Stimulated activated naive CD8-positive, alpha-beta T cell treated with anti-CD3 and anti-CD28 coated beads, Interleukin-15, amount 100 ng/mL, for 72 hours (primary cell): ENCODE results near the gene VASP.

Source experiments
- ATAC-seq: fragments of 150-1000 bp; cut with Tn5 transposase; 2 replicates; pipeline ENCODE4 v1.10.0; 2021; ENCODE audit warnings: mild to moderate bottlenecking, moderate library complexity
- DNase-seq, 2 donors: peaks; one replicate each; pipeline ENCODE4 v3.0.0; 2021 to 2022
- H3K27ac Mint-ChIP-seq, 2 donors: one replicate each; pipeline ENCODE4 v1.8.0; 2022; ENCODE audit warnings: mild to moderate bottlenecking in 2 of 2, mixed read lengths in 2 of 2, moderate library complexity in 2 of 2
- H3K27me3 Mint-ChIP-seq: one replicate; pipeline ENCODE4 v1.8.0; 2022; ENCODE audit warnings: mixed read lengths
- H3K4me1 Mint-ChIP-seq: one replicate; pipeline ENCODE4 v1.8.0; 2022; ENCODE audit warnings: mild to moderate bottlenecking, mixed read lengths
- H3K4me3 Mint-ChIP-seq, 2 donors: one replicate each; pipeline ENCODE4 v1.8.0; 2022; ENCODE audit warnings: mild to moderate bottlenecking in 2 of 2, mixed read lengths in 2 of 2, moderate library complexity in 1 of 2
- H3K9me3 Mint-ChIP-seq, 2 donors: one replicate each; pipeline ENCODE4 v1.8.0; 2022; ENCODE audit warnings: mixed read lengths in 2 of 2

Gene VASP

DNA sequence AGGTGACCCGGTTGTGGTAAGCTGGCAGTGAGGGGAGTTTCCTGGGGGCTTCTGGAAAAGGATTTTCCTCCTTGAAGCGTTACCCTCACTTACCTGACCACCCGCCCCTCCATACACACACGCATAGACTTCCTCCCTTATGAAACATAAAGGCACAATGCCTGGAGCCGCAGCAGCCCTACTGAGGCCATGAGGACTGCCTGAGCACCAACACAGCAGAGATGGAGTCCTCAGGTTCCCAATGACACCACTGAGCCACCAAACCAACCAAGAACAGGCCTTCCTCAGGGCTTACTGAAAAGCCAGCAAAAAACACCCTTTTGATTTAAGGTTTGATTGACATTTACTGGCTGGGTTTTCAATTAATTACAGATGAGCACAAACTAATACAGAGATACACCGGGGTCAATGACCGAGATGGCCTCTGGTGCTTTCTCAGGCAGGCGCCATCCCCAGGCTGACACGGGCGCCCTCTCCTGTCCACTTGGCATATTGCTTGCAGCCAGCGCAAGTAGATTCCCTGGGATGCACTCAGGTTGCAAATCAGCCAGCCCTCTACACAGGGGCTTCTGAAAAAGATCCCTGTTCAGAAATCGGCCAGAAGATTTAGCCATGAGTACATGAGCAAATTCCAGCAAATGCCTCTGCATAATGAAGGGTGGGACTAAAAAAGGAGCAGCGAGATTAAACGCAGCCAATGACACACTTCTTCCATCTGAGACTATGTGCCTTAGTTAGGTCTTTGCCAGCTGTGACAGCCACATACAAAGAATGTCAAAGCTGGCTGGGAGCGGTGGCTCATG lies 62.5 kb downstream of the VASP start:
- Mint-ChIP-seq H3K27ac (peak overlapping the region in 1 of 2 donors; percentile 24), H3K9me3 (no peaks in the 10 kb centered on the region), H3K4me1 (peaks cover 18% of the 10 kb centered on the region), H3K4me3 (no peak overlapping the region), H3K27me3 (no peaks in the 10 kb centered on the region)
- peak; percentile 64 to 67 for DNase-seq
- peak; percentile 82 for ATAC-seq

DNA sequence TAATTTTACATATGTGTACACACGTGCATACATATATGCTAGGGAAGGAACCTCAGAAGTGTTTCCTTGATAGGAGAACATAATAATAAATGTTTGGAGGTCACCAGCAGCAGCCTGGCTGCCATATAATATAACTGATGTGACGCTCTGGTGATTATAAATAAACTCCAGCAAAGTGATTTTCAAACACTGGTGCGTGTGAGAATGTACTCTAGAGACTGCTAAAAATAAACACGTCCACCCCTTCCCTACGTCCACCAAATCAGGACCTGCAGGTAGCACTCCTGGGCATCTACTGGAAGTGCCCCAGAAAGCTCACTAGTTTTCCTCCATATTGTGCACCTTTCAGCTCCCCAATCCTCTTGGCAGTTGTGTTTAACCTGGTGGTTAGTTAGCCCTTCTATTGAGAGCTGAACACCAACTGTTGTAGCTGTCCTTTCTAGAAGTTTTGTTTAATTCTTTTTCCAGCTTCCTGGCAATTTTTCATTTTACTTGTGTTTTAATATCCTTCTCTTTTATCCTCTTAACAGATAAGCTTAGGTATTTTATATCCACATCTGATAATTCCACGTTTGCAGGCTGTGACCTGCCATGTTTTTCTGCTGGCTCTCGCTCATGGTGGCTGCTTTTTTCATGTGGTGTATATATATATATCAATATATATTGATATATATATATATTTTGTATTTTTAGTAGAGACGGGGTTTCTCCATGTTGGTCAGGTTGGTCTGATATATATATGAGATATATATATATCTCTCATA lies 64.4 kb downstream of the VASP start:
- Mint-ChIP-seq H3K4me3 (no peak overlapping the region), H3K27me3 (no peaks in the 10 kb centered on the region), H3K9me3 (no peaks in the 10 kb centered on the region), H3K4me1 (peaks cover 21% of the 10 kb centered on the region), H3K27ac (no peak overlapping the region)
- DNase-seq: no peak
- ATAC-seq: no peak

GRCh38 chr19:45574526-45574925 lies 67.2 kb downstream of the VASP start:
- Mint-ChIP-seq H3K4me3 (no peak overlapping the region), H3K9me3 (no peaks in the 10 kb centered on the region), H3K4me1 (peaks cover 30% of the 10 kb centered on the region), H3K27me3 (no peaks in the 10 kb centered on the region), H3K27ac (no peak overlapping the region)
- DNase-seq (no peak), ATAC-seq (no peak)

- no peak for ATAC-seq
- DNase-seq: no peak
- Mint-ChIP-seq H3K4me3 (no peak overlapping the region), H3K4me1 (peaks cover 23% of the 10 kb centered on the region), H3K27me3 (no peaks in the 10 kb centered on the region), H3K9me3 (no peaks in the 10 kb centered on the region), H3K27ac (no peak overlapping the region)
These were observed 67.9 kb downstream of the VASP start for GRCh38 chr19:45575216-45575615.
